ENCODE results near the gene INIP. TPM values are rescaled to one million over a fixed set of nuclear protein-coding genes. Genes with fewer than 3 reads are reported as not detected.

Gene INIP
- total RNA-seq, 4 donors from 2014 or later: 6.0 to 13.4 (median 7.8) TPM

DNA sequence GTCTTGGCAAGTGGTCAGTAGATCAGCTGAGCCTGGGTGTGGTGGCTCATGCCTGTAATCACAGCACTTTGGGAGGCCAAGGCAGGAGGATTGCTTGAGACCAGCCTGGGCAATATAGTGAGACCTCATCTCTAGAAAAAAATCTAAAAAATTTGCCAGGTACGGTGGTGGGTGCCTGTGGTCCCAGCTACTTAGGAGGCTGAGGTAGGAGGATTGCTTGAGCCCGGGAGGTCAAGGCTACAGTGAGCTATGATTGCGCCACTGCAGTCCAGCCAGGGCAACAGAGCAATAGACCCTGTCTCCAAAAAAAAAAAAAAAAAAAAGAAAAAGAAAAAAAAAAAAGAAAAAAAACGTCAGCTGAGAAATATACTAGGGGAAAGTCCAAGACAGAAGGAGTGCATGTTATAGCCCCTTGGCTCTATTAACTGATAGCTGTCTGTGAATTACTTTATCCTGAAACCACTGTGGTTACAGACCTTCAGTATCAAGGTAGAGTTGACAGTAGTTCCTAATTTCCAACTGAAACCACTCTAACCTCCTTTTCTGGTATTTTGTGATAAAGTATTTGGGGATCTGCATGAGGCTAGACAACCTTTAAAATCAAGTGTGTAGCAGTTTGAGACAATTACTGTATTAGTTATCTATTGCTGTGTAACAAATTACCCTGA is 2.3 kb upstream of the INIP start:
- no peak overlapping the region for H3K4me3 ChIP-seq
- DNase-seq (no peak), ATAC-seq (no peak)
- peaks cover 5 to 11% of the 10 kb centered on the region in 2 donors for H3K4me1 ChIP-seq
- TF ChIP-seq POLR2A (IDR thresholded peaks at IDR 0.05): no peak
- no peak for TF ChIP-seq CTCF (IDR thresholded peaks at IDR 0.05 in 4 of 5, conservative IDR thresholded peaks at IDR 0.05 in 1 of 5)
- H3K36me3 ChIP-seq: no peaks in the 10 kb centered on the region
- intact Hi-C loops (cut with DNase I; ENCODE audit: low total_unique reads): no loop called here
- H3K27ac ChIP-seq: no peak overlapping the region
- in situ Hi-C loops (cut with MboI; ENCODE audit: low sequenced_read_pairs in 4 of 4): no loop called here
- H3K9me3 ChIP-seq: no peaks in the 10 kb centered on the region
- no peaks in the 10 kb centered on the region for H3K27me3 ChIP-seq

DNA sequence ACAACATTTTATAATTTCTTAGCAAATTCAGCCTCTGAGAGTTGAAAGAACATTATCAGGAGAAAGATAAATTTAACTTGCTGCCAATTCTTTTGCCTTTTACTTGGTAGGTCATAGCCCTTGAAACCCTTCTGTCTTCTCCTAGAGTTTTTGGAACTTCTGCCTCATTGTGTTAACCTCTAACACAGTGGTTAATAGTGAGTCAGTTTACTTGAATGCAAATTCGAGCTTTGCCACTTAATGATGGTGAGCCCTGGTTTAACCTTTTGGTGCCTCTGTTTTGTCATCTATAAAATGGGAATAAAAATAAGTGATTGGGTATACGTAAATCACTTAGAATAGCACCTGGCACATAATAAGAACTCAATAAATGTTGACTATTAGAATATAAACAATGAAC is 1.8 kb upstream of the INIP start:
- in situ Hi-C loops (cut with MboI; ENCODE audit: low sequenced_read_pairs in 4 of 4): no loop called here
- DNase-seq (no peak), ATAC-seq (no peak)
- Histone ChIP-seq H3K27ac (no peak overlapping the region), H3K4me1 (peaks cover 5 to 11% of the 10 kb centered on the region in 2 donors), H3K36me3 (no peaks in the 10 kb centered on the region), H3K27me3 (no peaks in the 10 kb centered on the region), H3K9me3 (no peaks in the 10 kb centered on the region), H3K4me3 (no peak overlapping the region)
- TF ChIP-seq POLR2A (IDR thresholded peaks at IDR 0.05) (no peak), CTCF (IDR thresholded peaks at IDR 0.05 in 4 of 5, conservative IDR thresholded peaks at IDR 0.05 in 1 of 5) (no peak)
- intact Hi-C loops (cut with DNase I; ENCODE audit: low total_unique reads): loop anchor here (2.0 to 10.0 kb wide), 5 partner anchors 73 to 387 kb away; partner anchors contain the start of genes HSDL2, KIAA1958, PTBP3 and ZFP37

- intact Hi-C loops (cut with DNase I; ENCODE audit: low total_unique reads) (loop anchor here (2.0 to 10.0 kb wide), 5 partner anchors 73 to 386 kb away; partner anchors contain the start of genes HSDL2, KIAA1958, PTBP3 and ZFP37), in situ Hi-C loops (cut with MboI; ENCODE audit: low sequenced_read_pairs in 4 of 4) (no loop called here)
- Histone ChIP-seq H3K36me3 (no peaks in the 10 kb centered on the region), H3K27me3 (no peaks in the 10 kb centered on the region), H3K4me1 (peaks cover 5 to 11% of the 10 kb centered on the region in 2 donors), H3K9me3 (no peaks in the 10 kb centered on the region), H3K4me3 (no peak overlapping the region), H3K27ac (no peak overlapping the region)
- no peak for TF ChIP-seq POLR2A (IDR thresholded peaks at IDR 0.05)
- no peak for TF ChIP-seq CTCF (IDR thresholded peaks at IDR 0.05 in 4 of 5, conservative IDR thresholded peaks at IDR 0.05 in 1 of 5)
- DNase-seq: no peak
- no peak for ATAC-seq
These were observed 1.3 kb upstream of the INIP start for GRCh38 chr9:112719241-112719691.

DNA sequence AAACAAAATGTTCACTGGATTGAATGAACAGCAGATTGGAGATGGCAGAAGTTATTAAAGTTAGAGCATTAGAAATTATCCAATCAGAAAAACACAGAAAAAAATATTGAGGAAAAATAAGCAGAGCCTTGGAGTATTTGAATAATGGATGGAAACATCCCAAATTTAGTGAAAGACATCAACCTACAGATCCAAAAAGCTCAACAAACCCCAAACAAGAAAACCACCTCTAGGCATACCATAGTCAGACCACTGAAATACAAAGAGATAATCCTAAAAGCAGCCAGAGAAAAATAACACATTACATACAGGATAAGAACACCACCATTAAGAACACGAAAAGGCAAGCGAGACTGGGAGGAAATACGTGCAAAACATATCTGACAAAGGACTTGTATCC is 5.2 kb downstream of the INIP start:
- DNase-seq (no peak), ATAC-seq (no peak)
- TF ChIP-seq POLR2A (IDR thresholded peaks at IDR 0.05) (no peak), CTCF (IDR thresholded peaks at IDR 0.05 in 4 of 5, conservative IDR thresholded peaks at IDR 0.05 in 1 of 5) (no peak)
- Histone ChIP-seq H3K27me3 (no peaks in the 10 kb centered on the region), H3K36me3 (no peaks in the 10 kb centered on the region), H3K4me1 (peaks cover 5 to 11% of the 10 kb centered on the region in 2 donors), H3K4me3 (no peak overlapping the region), H3K9me3 (no peaks in the 10 kb centered on the region), H3K27ac (no peak overlapping the region)
- in situ Hi-C loops (cut with MboI; ENCODE audit: low sequenced_read_pairs in 4 of 4) (no loop called here), intact Hi-C loops (cut with DNase I; ENCODE audit: low total_unique reads) (loop anchor here (10.0 kb wide), 1 partner anchor 342 kb away; the partner anchor contains the start of gene ZFP37)
